K562 (cell line): Measurements from ENCODE around the gene KCNK10. TPM values are rescaled to one million over a fixed set of nuclear protein-coding genes. Genes with fewer than 3 reads are reported as not detected.

Experiments
- ATAC-seq: fragments of 200-7000 bp; cut with Tn5 transposase; 3 replicates; pipeline ENCODE4 v1.9.1; 2020; ENCODE audit warnings: moderate library complexity
- BruUV-seq: library from RNA; stranded (reverse); fragments of 400-500 nt; replicated peaks from 2 replicates; lab custom pipeline; 2021; lab: Mats Ljungman, UMichigan
- CTCF ChIA-PET: fragments of 300-600 bp; formaldehyde crosslinking; extraction: SDS; loops from one replicate; lab custom pipeline; 2021; ENCODE audit warnings: low intra/inter-chr PET ratio; lab: Yijun Ruan, JAX
- POLR2A ChIA-PET: fragments of 300-600, 350-650 bp; sonication (Branson Sonifier 250); formaldehyde crosslinking; extraction: SDS; loops from one replicate; lab custom pipeline; 2021; ENCODE audit warnings: antibody characterized with exemption, inconsistent platforms; lab: Yijun Ruan, JAX
- DNase-seq, 4 experiments: peaks; one replicate each; pipeline versions ENCODE4 v3.0.0 to v3.0.0-alpha.2; 2011 to 2018; ENCODE audit warnings: low spot score in 3 of 4, mixed read lengths in 3 of 4; ENCODE audit errors: extremely low read depth in 1 of 4
- FAIRE-seq: peaks from 2 replicates; lab custom pipeline; 2011; peaks lifted over from hg19 to GRCh38; lab: Jason Lieb, UNC
- H2AFZ ChIP-seq: 2 replicates; pipeline ENCODE4 v1.6.0; 2011; ENCODE audit warnings: low read depth, low read length, control low read depth, inconsistent platforms
- H3K27ac ChIP-seq: fragments of 200-600 bp; 3 replicates; pipeline ENCODE4 v1.8.0; 2011; ENCODE audit warnings: low read depth, mild to moderate bottlenecking, control low read depth, inconsistent platforms, low read length, moderate library complexity, mixed read lengths; ENCODE audit errors: extremely low read depth
- H3K27me3 ChIP-seq, 2 experiments: fragments of 300-600 bp in 1 of 2; 2 replicates in 1 of 2; 3 replicates in 1 of 2; pipeline versions ENCODE4 v1.6.0 to v1.8.0; 2011; ENCODE audit warnings: inconsistent platforms in 2 of 2, low read length in 2 of 2, mild to moderate bottlenecking in 1 of 2, mixed read lengths in 1 of 2, moderate library complexity in 1 of 2; ENCODE audit not compliant: control insufficient read depth in 2 of 2, insufficient read depth in 2 of 2
- H3K36me3 ChIP-seq: fragments of 300-600 bp; 3 replicates; pipeline ENCODE4 v1.8.0; 2011; ENCODE audit warnings: mild to moderate bottlenecking, low read length, inconsistent platforms; ENCODE audit not compliant: control insufficient read depth, insufficient read depth
- H3K4me1 ChIP-seq, 2 experiments: fragments of 200-600 bp in 1 of 2; replicated peaks in 1 of 2; 2 replicates in 1 of 2; 3 replicates in 1 of 2; pipeline versions ENCODE4 v1.5.1 to v1.8.0; 2011; ENCODE audit warnings: inconsistent platforms in 2 of 2, low read length in 2 of 2, mild to moderate bottlenecking in 1 of 2, mixed read lengths in 1 of 2, moderate library complexity in 1 of 2; ENCODE audit not compliant: control insufficient read depth in 2 of 2, insufficient read depth in 2 of 2
- H3K4me2 ChIP-seq: 2 replicates; pipeline ENCODE4 v1.6.1; 2011; ENCODE audit warnings: low read length, control low read depth, inconsistent platforms, mixed read lengths; ENCODE audit not compliant: insufficient read depth
- H3K4me3 ChIP-seq: fragments of 200-600 bp; sonication (generic), shearing (Covaris generic); 2 replicates; pipeline ENCODE4 v1.5.1; 2016; ENCODE audit warnings: control low read depth, inconsistent platforms
- H3K79me2 ChIP-seq: fragments of 200-600 bp; 3 replicates; pipeline ENCODE4 v1.8.0; 2011; ENCODE audit warnings: low read length, inconsistent platforms; ENCODE audit not compliant: control insufficient read depth, insufficient read depth
- H3K9ac ChIP-seq, 2 experiments: 2 replicates each; pipeline versions ENCODE4 v1.6.0 to v1.6.1; 2011; ENCODE audit warnings: low read depth in 2 of 2, low read length in 2 of 2, control low read depth in 1 of 2, inconsistent platforms in 1 of 2, mild to moderate bottlenecking in 1 of 2, mixed read lengths in 1 of 2; ENCODE audit not compliant: insufficient read depth in 1 of 2
- H3K9me1 ChIP-seq: one replicate; pipeline ENCODE4 v1.6.0; 2011; ENCODE audit warnings: inconsistent platforms, mild to moderate bottlenecking, low read length, moderate library complexity; ENCODE audit not compliant: control insufficient read depth, insufficient read depth
- H3K9me3 ChIP-seq: replicated peaks from 2 replicates; pipeline ENCODE4 v1.5.1; 2011; ENCODE audit warnings: low read depth, low read length, inconsistent platforms; ENCODE audit not compliant: control insufficient read depth, insufficient read depth
- H4K20me1 ChIP-seq: replicated peaks from 2 replicates; pipeline ENCODE4 v1.6.1; 2011; ENCODE audit warnings: low read length, inconsistent platforms, mixed read lengths; ENCODE audit not compliant: control insufficient read depth, insufficient read depth
- CBFB ChIP-seq: sonication (generic); formaldehyde crosslinking; IDR thresholded peaks from 2 replicates; pipeline ENCODE4 v1.4.0; 2020; ENCODE audit warnings: mild to moderate bottlenecking, missing genetic modification reagents
- HDAC3 ChIP-seq: fragments of 450-650 bp; IDR thresholded peaks from 2 replicates; pipeline ENCODE4 v1.6.1; 2018; ENCODE audit warnings: borderline replicate concordance, mild to moderate bottlenecking, moderate library complexity; ENCODE audit not compliant: partially characterized antibody
- HEY1 ChIP-seq: fragments of 250-450 bp; sonication (Bioruptor Pico); IDR thresholded peaks from 2 replicates; pipeline ENCODE4 v1.5.0; 2020; ENCODE audit warnings: mild to moderate bottlenecking, moderate library complexity, borderline replicate concordance
- MAZ ChIP-seq, 2 experiments: fragments of 450-650 bp in 1 of 2; sonication (generic) in 1 of 2; formaldehyde crosslinking; IDR thresholded peaks in 1 of 2; conservative IDR thresholded peaks in 1 of 2; 2 replicates each; pipeline versions ENCODE4 v1.4.0 to v1.5.0; 2020; ENCODE audit warnings: mild to moderate bottlenecking in 1 of 2, missing genetic modification reagents in 1 of 2
- PRMT5 ChIP-seq: sonication (generic); formaldehyde crosslinking; IDR thresholded peaks from 2 replicates; pipeline ENCODE4 v1.5.0; 2020; ENCODE audit warnings: missing genetic modification reagents
- RREB1 ChIP-seq: fragments of 250-450 bp; sonication (Bioruptor Pico); IDR thresholded peaks from 2 replicates; pipeline ENCODE4 v1.4.0; 2020
- SNIP1 ChIP-seq: fragments of 450-650 bp; IDR thresholded peaks from 2 replicates; pipeline ENCODE4 v1.7.1; 2017; ENCODE audit warnings: low read depth, mild to moderate bottlenecking
- TFAM ChIP-seq: fragments of 250-450 bp; sonication (Bioruptor Pico); conservative IDR thresholded peaks from 2 replicates; pipeline ENCODE4 v1.5.0; 2021; ENCODE audit warnings: mild to moderate bottlenecking, moderate library complexity
- YBX1 ChIP-seq: fragments of 450-650 bp; IDR thresholded peaks from 2 replicates; pipeline ENCODE4 v1.7.1; 2016; ENCODE audit warnings: mild to moderate bottlenecking
- ZKSCAN3 ChIP-seq: fragments of 250-450 bp; sonication (Bioruptor Pico); IDR thresholded peaks from 2 replicates; pipeline ENCODE4 v1.4.0; 2020
- WGBS: fragments of 100-300 bp; shearing (Covaris generic); methylation state at CpG from one replicate; pipeline ENCODE4 v1.1.6; 2016; ENCODE audit warnings: low coverage, mixed read lengths; ENCODE audit not compliant: insufficient coverage; ENCODE audit errors: missing lambda C conversion rate; 5-methylcytosine and 5-hydroxymethylcytosine counted together
- in situ Hi-C: fragments of 300-500 bp; cut with MboI; formaldehyde crosslinking; loops from 4 replicates; pipeline ENCODE4 v1.15.0; 2018; ENCODE audit warnings: inconsistent platforms, mixed read lengths
- intact Hi-C: fragments of 100-400 bp; cut with micrococcal nuclease; formaldehyde crosslinking; loops from 2 replicates; pipeline ENCODE4 v1.14.2; 2022
- polyA plus RNA-seq, 8 experiments: library from polyadenylated mRNA; depleted of rRNA in 4 of 8; stranded (reverse) in 5 of 8; unstranded in 3 of 8; fragments of >200 nt; fragmentation: Nextera tagmentation in 2 of 8; fragmentation: Illumina TruSeq in 1 of 8; extraction: Ambion mirVana in 2 of 8; extraction: Trizol in 1 of 8; gene quantifications; 2 replicates each; pipeline versions ENCODE4 v1.2.1 to v1.2.3, GENCODE V29; 2011 to 2014; ENCODE audit warnings: inconsistent platforms in 1 of 8, missing spikeins in 1 of 8
- total RNA-seq, 7 experiments: library from RNA; depleted of rRNA in 6 of 7; stranded (reverse); fragments of >200 nt in 6 of 7; fragmentation: Illumina TruSeq in 2 of 7; extraction: Trizol in 2 of 7; gene quantifications; 2 replicates each; pipeline versions ENCODE4 v1.2.1 to v1.2.3, GENCODE V29; 2011 to 2021; ENCODE audit warnings: low replicate concordance in 1 of 7
- TF ChIP-seq, protein P1 (sequence below): fragments of 450-650 bp; IDR thresholded peaks from 2 replicates; pipeline ENCODE4 v1.6.1; 2018; ENCODE audit not compliant: partially characterized antibody
- TF ChIP-seq, protein P2 (sequence below): conservative IDR thresholded peaks from 2 replicates; pipeline ENCODE4 v1.6.1; 2011; ENCODE audit warnings: low read depth, mild to moderate bottlenecking, low read length; ENCODE audit not compliant: control insufficient read depth

KCNK10 gene
- total and polyA plus RNA-seq, 9 of the 15 experiments (the other 6 are each of a cell fraction or from before 2014, with no cell fraction given), result not detected

DNA sequence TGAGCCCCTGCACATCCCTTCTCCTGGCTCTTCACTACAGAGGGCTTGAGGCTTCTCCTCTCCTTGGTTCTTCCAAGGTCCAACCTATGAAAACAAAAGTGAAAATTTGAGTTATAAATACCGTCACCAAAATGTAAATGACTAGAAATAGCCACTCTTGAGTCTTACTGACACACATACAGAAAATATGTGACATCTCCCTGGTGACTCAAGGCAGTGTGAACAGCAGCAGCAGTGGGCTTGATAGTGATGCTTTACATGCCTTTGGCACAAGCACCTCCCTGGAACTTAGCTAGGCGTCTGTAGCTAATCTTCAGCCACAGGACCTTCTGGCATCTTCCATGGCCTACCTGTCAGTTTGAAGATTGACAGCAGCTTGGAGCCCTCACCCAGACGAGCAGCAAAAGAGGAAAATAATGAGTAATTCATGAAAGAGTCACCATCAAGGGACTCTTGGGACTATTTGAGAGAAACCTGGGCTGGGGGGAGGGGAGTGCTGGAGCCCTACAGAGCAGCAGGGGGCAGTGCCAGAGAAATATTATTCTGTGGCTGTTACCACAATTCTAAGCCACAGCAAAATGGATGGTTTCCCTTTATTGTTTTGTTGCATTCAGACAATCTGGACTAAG, 158.0 kb downstream of the KCNK10 start:
- no peak overlapping the region for H2AFZ ChIP-seq
- H3K27ac ChIP-seq, result no peak overlapping the region
- FAIRE-seq (no peak), ATAC-seq (no peak), DNase-seq (no peak)
- H3K9ac ChIP-seq, result no peak overlapping the region
- ChIA-PET CTCF (no interaction called here), POLR2A (no interaction called here)
- no TSS peak for BruUV-seq
- in situ Hi-C loops, result no loop called here
- no peaks in the 10 kb centered on the region for H3K79me2 ChIP-seq
- no peaks in the 10 kb centered on the region for H3K4me1 ChIP-seq
- intact Hi-C loops, result loop anchor here (5.0 kb wide), 1 partner anchor 218 kb away; no protein-coding TSS in a partner anchor
- H3K9me1 ChIP-seq, result no peaks in the 10 kb centered on the region
- H3K36me3 ChIP-seq, result no peaks in the 10 kb centered on the region
- H3K27me3 ChIP-seq, result no peaks in the 10 kb centered on the region
- WGBS, result 0% methylated on average over 3 of the region's 3 CpGs
- H3K9me3 ChIP-seq, result no peaks in the 10 kb centered on the region
- H3K4me3 ChIP-seq, result no peak overlapping the region
- no peaks in the 10 kb centered on the region for H4K20me1 ChIP-seq
- no peak overlapping the region for H3K4me2 ChIP-seq
- TF ChIP-seq YBX1, result no peak
- no peak for TF ChIP-seq PRMT5 (CRISPR knock-in tag)
- no peak for TF ChIP-seq TFAM (CRISPR knock-in tag)
- TF ChIP-seq SNIP1, result no peak
- no peak for TF ChIP-seq HDAC3
- no peak for TF ChIP-seq RREB1
- TF ChIP-seq ZKSCAN3 (CRISPR knock-in tag), result no peak
- TF ChIP-seq, protein P1, sequence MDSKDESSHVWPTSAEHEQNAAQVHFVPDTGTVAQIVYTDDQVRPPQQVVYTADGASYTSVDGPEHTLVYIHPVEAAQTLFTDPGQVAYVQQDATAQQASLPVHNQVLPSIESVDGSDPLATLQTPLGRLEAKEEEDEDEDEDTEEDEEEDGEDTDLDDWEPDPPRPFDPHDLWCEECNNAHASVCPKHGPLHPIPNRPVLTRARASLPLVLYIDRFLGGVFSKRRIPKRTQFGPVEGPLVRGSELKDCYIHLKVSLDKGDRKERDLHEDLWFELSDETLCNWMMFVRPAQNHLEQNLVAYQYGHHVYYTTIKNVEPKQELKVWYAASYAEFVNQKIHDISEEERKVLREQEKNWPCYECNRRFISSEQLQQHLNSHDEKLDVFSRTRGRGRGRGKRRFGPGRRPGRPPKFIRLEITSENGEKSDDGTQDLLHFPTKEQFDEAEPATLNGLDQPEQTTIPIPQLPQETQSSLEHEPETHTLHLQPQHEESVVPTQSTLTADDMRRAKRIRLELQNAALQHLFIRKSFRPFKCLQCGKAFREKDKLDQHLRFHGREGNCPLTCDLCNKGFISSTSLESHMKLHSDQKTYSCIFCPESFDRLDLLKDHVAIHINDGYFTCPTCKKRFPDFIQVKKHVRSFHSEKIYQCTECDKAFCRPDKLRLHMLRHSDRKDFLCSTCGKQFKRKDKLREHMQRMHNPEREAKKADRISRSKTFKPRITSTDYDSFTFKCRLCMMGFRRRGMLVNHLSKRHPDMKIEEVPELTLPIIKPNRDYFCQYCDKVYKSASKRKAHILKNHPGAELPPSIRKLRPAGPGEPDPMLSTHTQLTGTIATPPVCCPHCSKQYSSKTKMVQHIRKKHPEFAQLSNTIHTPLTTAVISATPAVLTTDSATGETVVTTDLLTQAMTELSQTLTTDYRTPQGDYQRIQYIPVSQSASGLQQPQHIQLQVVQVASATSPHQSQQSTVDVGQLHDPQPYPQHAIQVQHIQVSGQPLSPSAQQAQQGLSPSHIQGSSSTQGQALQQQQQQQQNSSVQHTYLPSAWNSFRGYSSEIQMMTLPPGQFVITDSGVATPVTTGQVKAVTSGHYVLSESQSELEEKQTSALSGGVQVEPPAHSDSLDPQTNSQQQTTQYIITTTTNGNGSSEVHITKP, result no peak
- no peak for TF ChIP-seq HEY1 (CRISPR knock-in tag)
- TF ChIP-seq, protein P2, sequence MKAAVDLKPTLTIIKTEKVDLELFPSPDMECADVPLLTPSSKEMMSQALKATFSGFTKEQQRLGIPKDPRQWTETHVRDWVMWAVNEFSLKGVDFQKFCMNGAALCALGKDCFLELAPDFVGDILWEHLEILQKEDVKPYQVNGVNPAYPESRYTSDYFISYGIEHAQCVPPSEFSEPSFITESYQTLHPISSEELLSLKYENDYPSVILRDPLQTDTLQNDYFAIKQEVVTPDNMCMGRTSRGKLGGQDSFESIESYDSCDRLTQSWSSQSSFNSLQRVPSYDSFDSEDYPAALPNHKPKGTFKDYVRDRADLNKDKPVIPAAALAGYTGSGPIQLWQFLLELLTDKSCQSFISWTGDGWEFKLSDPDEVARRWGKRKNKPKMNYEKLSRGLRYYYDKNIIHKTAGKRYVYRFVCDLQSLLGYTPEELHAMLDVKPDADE, result no peak
- TF ChIP-seq CBFB, result no peak
- TF ChIP-seq MAZ (CRISPR knock-in tag; conservative IDR thresholded peaks at IDR 0.05 in 1 of 2, IDR thresholded peaks at IDR 0.05 in 1 of 2), result no peak
